Right lobe of liver (tissue), 4 donors: Measurements from ENCODE around the gene FAM89B.

Experiments
- POLR2A ChIP-seq: fragments of 450-650 bp; IDR thresholded peaks from one replicate; pipeline ENCODE4 v1.6.1; 2017; ENCODE audit warnings: antibody characterized with exemption, mild to moderate bottlenecking
- TF ChIP-seq, protein P1 (sequence below), 4 donors: fragments of 200-600 bp in 3 of 4; fragments of 450-650 bp in 1 of 4; IDR thresholded peaks; one replicate each; pipeline versions ENCODE4 v1.5.1 to v1.8.0; 2016 to 2022; ENCODE audit warnings: antibody characterized with exemption in 4 of 4, mild to moderate bottlenecking in 2 of 4
- donor health status: DM: no; HTN: no; CAD: no.
- donor health status: DM: no; HTN: no; CAD: no.
- donor health status: DM: no; HTN: yes; CAD: no.

DNA sequence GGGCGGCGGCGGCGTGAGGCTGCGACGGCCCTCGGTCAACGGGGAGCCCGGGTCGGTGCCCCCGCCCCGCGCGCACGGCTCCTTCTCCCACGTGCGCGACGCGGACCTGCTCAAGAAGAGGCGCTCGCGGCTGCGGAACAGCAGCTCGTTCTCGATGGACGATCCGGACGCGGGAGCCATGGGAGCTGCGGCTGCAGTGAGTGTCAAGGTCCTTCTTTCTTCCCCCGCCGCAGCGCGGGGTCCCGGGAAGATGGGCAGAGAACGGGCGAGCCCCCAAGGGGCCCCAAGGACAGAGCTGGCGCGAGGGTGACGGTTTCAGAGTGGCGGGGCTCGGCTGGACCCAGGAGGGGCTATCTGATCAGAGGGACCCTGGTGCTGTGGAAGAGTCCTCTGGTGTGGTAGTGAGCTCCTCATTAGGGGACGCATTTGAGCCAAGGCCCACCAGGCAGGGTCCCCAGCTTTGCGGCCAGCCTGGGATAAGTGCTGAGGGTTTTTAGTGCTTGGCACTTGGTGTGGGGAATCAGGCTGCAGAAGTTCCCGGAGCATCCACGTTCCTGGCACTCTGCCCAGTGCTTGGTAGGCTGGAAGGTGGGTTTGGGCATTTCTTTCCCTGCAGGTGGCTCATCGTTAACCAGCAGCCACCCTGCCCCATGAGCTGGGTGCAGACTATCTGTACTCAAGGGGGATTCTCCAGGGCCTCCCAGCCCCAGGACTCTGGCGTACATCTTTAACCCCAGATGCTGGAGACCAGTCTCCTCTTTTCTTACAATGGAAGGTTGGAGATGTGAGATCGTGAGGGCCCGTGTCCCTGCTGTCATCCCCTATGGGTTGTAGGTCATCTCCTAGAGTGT lies 13.3 kb downstream of the FAM89B start:
- TF ChIP-seq, protein P1, sequence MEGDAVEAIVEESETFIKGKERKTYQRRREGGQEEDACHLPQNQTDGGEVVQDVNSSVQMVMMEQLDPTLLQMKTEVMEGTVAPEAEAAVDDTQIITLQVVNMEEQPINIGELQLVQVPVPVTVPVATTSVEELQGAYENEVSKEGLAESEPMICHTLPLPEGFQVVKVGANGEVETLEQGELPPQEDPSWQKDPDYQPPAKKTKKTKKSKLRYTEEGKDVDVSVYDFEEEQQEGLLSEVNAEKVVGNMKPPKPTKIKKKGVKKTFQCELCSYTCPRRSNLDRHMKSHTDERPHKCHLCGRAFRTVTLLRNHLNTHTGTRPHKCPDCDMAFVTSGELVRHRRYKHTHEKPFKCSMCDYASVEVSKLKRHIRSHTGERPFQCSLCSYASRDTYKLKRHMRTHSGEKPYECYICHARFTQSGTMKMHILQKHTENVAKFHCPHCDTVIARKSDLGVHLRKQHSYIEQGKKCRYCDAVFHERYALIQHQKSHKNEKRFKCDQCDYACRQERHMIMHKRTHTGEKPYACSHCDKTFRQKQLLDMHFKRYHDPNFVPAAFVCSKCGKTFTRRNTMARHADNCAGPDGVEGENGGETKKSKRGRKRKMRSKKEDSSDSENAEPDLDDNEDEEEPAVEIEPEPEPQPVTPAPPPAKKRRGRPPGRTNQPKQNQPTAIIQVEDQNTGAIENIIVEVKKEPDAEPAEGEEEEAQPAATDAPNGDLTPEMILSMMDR (IDR thresholded peaks at IDR 0.05): no peak
- no peak for TF ChIP-seq POLR2A
